ENCODE measurements around the gene LRRC45.

Gene LRRC45

DNA sequence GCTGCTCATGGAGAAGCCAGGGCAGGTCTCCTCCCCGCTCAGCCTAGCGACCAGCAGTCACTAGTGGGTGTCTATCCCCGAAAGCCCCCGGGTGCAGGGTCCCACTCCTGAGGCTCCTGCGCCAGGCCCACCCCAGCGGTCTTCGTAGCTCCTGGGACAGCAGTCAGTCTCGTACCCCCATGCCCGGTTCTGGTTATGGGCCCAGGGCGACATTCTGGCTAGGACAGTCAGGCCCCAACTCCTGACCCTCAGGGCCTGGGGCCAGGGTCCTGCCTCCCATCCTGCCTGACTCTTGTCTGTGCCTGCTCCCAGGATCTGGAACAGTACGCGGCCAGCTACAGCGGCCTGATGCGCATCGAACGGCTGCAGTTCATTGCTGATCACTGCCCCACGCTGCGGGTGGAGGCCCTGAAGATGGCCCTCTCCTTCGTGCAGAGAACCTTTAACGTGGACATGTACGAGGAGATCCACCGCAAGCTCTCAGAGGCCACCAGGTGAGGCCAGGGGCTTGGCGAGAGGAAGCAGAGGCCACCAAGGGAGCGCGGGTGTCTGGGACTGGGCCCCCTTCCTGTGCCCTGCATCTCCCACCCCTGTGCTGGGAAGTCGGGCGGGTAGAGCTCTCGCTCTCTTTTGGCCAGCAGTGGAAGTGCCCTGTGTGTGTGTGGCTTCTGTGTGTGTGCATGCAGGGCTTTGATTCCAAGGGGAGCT, 30.6 kb downstream of the LRRC45 start:
- no peak for DNase-seq

DNA sequence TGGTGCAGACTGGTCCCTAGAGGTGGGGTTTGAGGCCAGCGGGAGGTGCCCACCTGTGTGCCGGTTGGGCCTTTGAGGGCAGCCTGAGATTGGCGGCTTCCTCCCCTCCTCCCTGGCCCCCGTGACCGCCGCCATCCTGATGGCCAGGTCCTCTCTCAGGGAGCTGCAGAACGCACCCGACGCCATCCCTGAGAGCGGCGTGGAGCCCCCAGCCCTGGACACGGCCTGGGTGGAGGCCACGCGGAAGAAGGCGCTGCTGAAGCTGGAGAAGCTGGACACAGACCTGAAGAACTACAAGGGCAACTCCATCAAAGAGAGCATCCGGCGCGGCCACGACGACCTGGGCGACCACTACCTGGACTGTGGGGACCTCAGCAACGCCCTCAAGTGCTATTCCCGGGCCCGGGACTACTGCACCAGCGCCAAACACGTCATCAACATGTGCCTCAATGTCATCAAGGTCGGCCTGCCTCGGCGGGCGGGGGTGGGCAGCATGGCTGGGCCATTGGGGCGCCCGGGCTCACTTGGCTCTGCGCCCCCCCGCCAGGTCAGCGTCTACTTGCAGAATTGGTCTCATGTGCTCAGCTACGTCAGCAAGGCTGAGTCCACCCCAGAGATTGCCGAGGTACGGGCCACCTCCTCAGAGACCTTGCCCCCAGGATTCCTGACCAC, 31.4 kb downstream of the LRRC45 start:
- no peak for DNase-seq

DNA sequence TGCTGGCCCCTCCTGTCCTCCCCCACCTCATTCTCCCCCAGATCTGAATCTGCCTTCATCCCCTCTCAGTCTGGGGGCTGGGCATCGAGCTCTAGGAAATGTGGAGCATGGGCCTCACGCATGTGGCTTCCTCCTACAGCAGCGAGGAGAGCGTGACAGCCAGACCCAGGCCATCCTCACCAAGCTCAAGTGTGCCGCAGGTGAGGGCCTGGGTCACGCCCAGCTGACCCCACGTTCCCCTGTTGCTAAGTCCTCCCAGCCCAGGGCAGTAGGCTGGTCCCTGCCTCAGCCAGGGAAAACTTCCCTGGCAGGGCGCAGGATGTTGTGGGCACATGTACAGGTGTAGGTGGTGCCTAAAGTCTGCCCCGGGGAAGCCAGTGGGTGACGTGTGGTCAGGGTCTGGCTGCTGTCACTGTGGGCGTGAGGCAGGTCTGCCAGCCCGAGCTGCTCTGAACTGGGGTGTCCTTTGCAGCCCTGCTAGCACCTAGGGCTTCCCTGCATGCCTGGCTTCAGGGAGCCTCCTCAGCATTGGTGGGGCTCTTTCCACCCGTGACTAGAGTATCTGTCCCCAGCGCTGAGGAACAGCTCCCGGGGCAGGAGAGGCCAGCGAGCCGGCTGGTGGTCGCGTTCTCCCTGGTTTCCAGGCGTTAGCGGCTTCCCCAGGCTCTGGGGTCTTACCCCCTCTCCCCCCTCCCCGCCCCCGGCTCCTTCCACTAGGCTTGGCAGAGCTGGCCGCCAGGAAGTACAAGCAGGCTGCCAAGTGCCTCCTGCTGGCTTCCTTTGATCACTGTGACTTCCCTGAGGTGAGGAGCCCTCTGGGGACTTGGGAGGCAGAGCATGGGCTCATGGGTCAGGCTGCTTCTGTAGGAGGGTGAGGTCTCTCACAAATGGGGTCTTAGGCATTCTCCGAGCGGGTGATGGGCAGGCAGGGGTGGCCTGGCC, 32.2 kb downstream of the LRRC45 start:
- no peak for DNase-seq

DNA sequence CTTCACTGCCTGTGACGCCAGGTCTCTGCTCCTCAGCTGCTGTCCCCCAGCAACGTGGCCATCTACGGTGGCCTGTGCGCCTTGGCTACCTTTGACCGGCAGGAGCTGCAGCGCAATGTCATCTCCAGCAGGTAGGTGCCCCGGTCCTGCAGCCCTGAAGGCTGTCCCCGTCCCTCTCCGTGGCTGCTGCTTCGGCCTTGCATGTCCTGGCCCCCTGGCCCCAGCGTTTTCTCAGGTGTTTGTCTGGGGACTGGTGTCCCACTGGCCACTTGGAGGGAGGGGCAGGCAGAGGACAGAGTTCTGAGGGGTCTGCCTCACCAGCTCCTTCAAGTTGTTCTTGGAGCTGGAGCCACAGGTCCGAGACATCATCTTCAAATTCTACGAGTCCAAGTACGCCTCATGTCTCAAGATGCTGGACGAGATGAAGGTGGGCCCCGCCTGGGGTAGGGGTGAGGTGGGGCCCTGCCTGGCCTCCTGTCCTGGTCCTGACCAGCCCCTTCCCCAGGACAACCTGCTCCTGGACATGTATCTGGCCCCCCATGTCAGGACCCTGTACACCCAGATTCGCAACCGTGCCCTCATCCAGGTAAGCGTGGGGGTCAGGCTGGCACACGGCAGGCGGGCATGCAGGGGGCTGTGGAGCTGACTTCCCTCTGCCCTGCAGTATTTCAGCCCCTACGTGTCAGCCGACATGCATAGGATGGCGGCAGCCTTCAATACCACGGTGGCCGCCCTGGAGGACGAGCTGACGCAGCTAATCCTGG, 33.0 kb downstream of the LRRC45 start:
- no peak for DNase-seq

DNA sequence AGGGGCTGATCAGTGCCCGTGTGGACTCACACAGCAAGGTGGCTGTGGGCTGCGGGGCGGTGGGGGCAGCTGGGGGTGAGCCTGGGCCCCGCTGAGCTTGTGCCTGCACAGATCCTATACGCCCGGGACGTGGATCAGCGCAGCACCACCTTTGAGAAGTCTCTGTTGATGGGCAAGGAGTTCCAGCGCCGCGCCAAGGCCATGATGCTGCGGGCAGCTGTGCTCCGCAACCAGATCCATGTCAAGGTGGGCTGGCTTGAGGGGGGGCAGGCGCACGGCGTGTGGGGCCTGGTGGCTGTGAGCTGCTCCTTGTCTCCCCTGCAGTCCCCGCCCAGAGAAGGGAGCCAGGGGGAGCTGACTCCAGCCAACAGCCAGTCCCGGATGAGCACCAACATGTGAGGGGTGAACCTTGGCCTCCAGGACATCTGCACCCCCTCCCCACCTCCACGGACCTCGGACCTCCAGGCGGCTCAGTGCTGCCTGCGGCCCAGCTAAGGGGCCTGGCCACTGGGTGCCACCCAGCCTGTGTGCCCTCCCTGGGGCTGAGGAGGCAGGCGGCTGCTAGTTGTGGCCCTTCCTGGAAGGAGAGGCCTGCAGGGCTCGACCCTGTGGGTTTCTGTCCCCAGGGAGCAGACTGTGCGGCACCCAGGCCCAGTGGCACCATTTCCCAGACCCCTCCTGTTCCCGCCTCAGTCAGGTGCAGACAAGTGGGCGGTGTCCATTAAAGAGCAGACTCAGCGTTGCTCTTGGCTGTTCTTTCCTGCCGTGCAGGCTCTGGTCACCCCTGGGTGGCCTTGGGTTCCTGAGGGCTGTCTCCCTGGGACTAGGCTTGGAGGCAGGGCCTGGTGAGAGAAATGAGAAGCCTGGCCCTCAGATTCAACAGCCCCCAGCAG, 33.9 kb downstream of the LRRC45 start:
- no peak for DNase-seq

DNA sequence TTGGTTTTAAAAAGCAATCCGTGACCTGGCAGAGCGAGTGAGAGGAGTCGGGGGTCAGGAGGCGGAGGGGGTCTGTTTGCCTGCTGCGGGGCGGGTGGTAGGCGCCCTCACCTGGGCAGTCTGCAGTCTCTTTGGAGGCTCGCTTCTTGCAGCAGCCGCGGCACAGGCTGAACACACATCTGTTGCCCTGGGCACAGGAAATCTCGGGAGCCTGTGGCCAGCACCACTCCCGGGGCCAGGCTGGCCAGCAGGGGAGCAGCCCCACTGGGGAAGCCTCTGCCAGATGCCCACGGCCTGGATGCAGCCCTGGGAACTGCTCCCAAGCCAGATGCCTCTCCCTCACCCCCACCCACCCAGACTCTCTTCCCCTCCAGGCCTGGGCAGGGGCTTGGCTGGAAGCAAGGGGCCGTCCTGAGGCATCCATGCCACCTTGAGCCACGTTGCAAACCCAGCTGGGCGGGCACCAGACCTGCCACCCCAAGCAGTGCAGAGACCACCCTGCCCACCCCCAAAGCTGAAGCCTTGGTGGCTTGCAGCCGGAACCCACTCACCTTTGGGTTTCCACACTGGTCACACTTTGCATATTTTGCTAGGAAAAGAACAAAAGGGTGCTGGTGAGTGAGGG, 35.2 kb downstream of the LRRC45 start:
- no peak for DNase-seq

DNA sequence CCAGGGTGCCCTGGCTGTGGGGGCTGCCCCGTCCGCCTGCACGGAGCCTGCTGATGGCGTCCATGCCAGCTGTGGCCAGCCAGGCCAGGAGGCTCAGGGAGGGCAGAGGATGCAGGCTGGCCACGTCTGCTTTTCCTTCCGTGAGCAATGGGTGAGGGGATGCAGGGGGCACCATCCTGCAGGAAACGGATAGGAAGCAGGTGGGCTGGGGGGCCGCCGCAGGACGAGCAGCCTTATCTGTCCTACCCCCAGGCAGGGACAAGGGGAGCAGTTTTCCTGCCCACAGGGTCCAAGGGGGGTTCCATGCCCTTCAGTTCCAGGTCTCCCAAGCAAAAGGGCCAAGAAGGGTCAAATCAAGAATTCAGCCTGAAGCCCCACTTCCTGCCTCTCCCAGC, 35.7 kb downstream of the LRRC45 start:
- no peak for DNase-seq

DNA sequence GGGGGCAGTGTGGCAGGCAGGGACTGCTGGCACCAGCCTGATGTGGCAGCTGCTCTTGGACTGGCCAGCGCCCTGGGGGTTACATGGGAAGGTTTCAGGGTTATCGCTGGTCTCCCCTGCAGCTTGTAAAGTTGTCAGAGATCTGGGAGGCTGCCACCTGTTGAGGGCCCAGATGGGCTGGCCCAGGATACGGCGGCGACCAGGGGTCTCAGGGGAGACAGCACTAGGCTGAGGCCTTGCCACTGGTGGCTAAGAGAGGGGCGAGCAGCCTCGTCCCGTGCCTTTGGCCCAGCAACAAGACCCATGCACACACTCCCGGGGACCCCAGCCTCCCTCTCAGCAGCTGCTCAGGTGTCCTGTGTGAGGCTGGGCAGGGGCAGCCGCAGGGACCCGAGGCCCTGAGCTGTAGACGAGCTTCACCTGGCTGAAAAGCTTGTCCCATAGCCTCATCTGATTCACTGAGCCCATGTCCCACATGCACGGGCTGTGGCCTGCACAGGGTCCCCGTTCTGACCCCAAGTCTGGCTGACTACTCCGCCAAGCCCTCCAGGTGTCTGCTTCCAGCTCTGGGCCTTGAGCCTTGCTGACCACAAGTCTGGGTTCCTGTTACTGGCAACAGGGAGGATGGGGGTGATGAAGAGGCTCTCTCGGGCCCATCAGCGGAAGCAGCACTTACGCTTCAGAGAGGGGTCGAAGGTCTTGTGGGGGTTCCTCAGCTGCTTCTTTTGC, 36.3 kb downstream of the LRRC45 start:
- DNase-seq, result no peak

DNA sequence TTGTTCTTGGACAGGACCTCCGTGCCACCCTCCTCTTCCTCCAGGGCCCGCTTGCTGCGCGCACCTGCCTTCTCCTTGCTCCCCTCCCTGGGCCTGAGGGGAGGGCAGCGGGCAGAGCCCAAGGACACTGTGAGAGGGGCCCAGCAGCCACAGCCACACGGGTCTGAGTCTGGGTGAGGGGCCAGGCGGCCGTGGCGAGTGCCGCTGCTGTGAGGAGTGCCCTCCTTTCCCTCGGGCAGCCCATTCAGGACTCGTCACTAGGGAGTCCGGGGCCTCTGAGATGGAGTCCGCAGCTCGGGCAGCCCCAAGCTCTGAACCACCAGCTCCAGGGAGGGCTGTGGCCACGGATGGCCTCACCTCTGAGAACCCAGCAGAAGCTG, 36.9 kb downstream of the LRRC45 start:
- no peak for DNase-seq

DNA sequence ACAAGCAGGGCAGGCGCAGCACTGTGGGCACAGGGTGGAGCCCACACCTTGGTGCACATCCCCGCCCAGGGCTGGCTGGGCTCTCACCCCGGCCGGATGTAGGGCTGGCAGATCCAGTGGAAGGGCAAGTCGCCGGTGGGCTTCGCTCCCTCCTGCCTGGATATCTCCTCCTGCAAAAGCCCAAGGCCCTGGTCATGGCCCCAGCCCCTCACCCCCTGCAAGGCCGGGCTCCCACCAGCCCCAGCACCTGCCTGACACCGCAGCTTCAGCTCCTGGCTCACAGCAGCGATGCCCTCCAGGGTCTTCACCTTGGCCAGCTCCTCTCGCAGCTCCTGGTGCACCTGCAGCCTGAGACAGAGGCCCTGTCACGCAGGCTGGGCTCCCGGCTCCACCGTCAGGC, 37.5 kb downstream of the LRRC45 start:
- DNase-seq, result no peak

DNA sequence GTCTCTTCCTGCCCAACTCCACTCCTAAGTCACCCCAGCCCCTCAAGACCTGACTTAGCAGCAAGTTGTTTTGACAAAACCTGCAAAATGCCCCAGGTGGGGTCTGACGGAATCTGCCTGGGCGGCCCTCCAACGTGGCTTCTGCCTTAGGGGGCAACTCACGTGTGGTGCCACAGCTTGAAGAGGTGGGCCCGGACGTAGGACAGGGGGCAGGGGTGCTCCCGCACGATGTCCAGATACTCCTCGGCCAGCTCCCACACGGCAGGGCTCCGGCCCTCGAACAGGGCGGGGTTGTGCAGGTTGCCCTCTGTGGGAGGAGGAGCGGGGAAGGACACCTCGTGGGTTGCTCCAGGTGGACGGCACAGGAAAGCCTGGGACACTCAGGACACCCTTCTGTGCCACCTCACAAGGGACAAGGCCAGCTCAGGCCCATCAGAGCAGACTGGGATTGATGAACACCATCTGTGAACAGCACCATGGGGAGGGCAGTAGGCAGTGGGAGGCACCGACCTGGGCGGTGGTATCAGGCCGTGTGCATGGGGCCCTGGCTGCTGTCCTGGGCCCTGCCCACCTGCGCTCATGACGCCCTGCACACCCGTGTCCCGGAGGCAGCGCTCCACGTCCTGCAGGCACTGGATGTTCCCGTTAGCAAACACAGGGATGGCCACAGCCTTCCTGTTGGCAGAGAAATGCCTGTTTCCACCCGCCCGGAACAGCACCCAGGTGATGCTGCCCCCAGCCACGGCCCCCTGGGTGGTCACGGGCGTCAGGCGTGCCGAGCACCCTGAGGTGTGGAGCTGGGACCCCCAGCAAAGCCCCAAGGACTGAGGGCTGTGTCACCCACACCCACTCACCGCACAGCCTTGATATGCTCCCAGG, 38.2 kb downstream of the LRRC45 start:
- no peak for DNase-seq

DNA sequence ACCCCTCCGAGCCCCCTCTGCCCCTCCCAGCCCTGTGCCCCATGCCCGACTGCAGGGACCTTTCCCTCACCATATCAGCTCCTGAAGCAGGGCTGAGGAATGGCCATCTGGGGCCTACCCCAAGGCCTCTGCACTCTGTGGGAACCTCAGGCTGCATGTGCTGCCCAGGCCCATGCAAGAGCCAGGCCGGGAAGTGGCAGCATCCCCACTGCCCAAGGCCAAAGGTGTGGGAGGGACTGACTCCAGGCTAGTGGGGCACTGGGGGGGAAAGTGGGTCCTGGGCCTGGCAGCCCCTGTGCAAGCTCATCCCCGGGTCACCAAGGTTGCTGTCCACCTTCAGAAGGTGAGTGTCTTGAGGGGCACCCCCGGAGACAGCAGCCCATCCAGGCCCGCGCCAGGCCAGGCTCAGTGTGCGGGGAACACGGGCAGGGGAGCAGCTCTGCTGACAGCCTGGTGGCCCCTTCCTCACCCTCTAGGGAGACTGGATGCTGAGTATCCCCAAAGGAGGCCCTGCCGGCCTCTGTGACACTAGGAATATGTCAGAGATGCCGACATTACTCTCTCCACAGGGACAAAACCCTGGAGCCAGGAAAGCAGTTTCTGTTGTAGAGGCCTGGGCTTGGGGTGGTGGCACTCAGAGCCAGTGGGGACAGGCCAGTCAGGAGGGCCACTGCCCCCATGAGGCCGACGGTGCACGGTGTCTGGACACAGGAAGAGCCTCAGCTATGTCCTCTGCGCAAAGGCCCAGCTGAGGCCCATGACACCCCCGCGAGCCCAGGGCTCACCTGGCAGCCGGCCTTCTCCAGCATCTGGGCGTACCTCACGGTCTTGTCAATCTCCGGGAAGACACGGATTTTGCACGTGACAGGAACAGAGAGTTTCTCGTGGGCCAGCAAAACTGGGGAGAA, 39.2 kb downstream of the LRRC45 start:
- DNase-seq, result no peak

DNA sequence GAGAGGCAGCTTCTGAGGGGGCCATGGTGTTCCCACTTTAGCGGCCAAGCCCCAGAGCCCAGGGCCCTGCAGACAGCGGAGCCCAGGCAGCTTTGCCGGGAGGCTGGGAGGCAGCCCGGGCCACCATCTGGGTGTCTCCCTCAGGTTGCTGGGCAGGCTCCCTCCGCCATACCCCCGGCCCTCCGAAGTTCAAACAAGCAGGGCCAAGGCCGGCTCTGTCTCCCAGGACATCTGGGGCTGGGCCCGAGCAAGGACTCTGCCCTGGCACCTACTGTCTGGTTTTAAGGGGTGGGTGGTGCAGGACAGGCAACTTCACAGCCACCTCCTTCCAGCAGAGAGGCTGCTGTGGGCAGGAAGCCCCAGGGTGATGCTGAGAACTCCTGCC, 39.9 kb downstream of the LRRC45 start:
- no peak for DNase-seq

DNA sequence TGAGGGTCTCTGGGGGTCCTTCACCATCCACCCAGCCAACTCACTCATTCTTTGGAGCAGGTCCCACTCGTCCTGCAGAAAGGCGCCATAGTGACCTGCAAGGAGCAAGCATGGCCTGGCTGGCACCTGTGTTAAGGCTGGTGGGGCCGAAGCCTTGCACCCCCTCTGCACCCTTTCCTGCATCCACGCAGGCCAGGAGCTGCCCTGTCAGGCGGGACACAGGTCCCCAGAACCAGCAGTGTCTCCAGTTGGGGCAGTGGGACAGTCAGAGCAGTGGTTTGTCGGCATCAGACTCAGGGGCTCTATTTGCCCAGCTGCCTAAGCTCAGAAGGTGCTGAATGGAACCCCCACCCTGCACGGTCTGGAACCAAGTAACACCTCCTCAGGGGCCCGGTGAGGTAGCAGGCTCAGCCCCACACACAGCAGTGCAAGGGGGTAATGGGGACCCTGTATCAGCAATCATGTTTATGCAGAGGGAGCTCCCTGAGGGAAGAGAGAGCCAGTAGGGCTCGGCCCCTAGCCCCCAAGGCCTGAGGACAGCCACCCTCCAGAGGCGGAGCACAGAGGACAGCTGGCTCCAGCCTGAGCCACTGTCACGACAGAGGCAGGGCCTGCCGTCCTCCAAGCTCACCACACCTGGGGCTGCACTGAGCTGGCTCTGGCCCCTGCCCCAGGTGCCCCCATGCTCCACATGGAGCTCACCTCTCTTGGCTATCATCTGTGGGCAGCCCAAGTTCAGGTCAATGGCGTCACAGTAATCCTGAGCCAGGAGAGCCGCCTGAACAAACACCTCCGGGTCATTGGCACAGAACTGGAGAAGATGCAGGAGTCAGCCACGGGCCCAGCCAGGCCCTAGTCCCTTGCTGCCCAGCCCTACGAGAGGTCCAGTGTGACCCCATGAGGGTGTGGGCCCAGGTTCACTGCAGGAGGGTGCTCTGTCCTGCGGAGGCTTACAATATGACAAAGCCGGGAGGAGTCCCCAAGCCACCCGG, 40.6 kb downstream of the LRRC45 start:
- no peak for DNase-seq

DNA sequence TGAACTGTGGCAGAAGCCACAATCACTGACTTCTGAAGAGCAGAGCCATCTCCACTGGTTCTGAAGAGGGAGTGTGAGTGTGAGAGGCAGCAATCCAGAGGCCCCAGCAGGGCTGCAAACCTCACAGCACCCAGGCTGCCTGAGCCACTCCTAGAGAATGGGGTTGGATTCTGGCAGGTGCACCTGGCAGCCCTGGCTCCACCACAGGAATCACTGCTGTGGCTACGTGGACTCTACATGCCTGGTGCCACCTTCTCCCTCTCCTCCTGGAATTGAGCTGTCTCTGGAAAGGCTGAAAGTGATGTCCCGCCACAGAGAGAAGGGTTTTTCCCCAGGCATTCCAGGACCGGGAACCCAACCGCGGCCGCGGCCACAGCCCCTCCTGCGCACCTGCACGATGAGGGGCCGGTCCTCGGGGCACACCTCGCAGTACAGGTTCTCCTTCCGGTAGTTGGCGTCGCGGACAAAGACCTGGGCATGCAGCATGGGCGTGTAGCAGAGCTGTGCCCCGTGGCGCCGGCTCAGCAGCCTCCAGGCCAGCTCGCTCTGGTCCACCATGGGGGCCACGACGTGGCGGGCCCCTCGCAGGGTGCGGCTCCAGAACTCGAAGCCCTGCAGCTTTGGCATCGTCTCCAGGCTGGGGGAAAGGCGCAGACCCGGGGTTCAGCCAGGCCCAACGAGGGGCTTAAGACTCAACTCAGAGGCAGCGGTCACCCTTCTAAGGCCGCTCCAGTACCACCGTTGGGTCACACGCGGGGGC, 41.5 kb downstream of the LRRC45 start:
- DNase-seq, result no peak

DNA sequence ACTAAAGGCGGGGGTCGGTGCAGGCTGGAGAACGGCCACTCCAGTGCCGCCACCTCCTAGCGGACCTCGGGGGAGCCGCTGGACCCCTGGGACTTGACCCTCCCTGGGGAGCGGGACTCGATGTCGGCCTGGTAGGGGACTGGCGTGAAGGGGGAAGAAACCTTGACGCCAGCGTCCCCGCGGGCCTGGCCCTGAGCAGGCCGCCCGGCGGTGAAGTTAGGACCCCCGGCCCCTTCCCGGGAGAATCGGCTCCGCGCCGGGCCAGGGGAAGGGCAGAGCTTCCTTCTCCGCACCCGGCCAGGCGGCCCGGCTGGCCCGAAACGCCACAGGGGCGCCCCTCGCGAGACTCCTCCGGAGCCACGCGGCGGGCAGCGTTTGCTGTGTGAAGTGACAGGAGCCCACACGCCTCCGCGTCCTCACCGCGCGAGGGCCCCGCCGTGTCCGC, 42.1 kb downstream of the LRRC45 start:
- no peak for DNase-seq

All from CD4-positive, alpha-beta T cell treated with Interleukin-21 for 1 hour (primary cell).